CD4-positive, alpha-beta T cell (primary cell): ENCODE data around the gene DNAH7. TPM values are rescaled to one million over a fixed set of nuclear protein-coding genes. Genes with fewer than 3 reads are reported as not detected.

Source experiments
- ATAC-seq: fragments of 200-7000 bp; cut with Tn5 transposase; one replicate; pipeline ENCODE4 v1.10.0; 2022; ENCODE audit warnings: mild to moderate bottlenecking; ENCODE audit not compliant: poor library complexity
- CTCF ChIA-PET: fragments of 350-600 bp; sonication (Branson Sonifier 250); formaldehyde crosslinking; loops from one replicate; lab custom pipeline; 2021; ENCODE audit warnings: antibody characterized with exemption, inconsistent platforms; lab: Charles Lee
- POLR2A ChIA-PET: fragments of 350-600 bp; sonication (Branson Sonifier 250); formaldehyde crosslinking; loops from one replicate; lab custom pipeline; 2021; ENCODE audit warnings: antibody characterized with exemption, inconsistent platforms; lab: Charles Lee
- DNase-seq, 14 experiments: peaks; one replicate each; pipeline ENCODE4 v3.0.0-alpha.2; 2013 to 2020; ENCODE audit warnings: mixed read lengths in 2 of 14
- H3K27ac ChIP-seq, 2 donors: one replicate each; pipeline versions ENCODE4 v1.5.1 to v1.7.0; 2013; ENCODE audit warnings: low read length in 2 of 2, low read depth in 1 of 2, mild to moderate bottlenecking in 1 of 2
- H3K27me3 ChIP-seq, 2 experiments: 1 replicate in 1 of 2; 2 replicates in 1 of 2; pipeline versions ENCODE4 v1.6.1 to v1.7.0; 2013; ENCODE audit warnings: low read length in 2 of 2, control low read depth in 1 of 2, mild to moderate bottlenecking in 1 of 2, moderate library complexity in 1 of 2; ENCODE audit not compliant: insufficient read depth in 2 of 2, control insufficient read depth in 1 of 2
- H3K36me3 ChIP-seq: one replicate; pipeline ENCODE4 v1.6.1; 2013; ENCODE audit warnings: low read length, control low read depth; ENCODE audit not compliant: insufficient read depth
- H3K4me1 ChIP-seq: one replicate; pipeline ENCODE4 v1.6.1; 2013; ENCODE audit warnings: low read length, control low read depth; ENCODE audit not compliant: insufficient read depth
- H3K4me3 ChIP-seq: one replicate; pipeline ENCODE4 v1.5.1; 2013; ENCODE audit warnings: mild to moderate bottlenecking, low read length, moderate library complexity
- H3K9me3 ChIP-seq, 2 experiments: 1 replicate in 1 of 2; 2 replicates in 1 of 2; pipeline versions ENCODE4 v1.6.1 to v1.7.0; 2013; ENCODE audit warnings: low read length in 2 of 2, mild to moderate bottlenecking in 2 of 2, control low read depth in 1 of 2, moderate library complexity in 1 of 2; ENCODE audit not compliant: control insufficient read depth in 1 of 2, insufficient read depth in 1 of 2
- H3K27ac Mint-ChIP-seq: one replicate; pipeline ENCODE4 v1.8.0; 2020; ENCODE audit warnings: mixed read lengths
- H3K27me3 Mint-ChIP-seq: one replicate; pipeline ENCODE4 v1.8.0; 2021; ENCODE audit warnings: mixed read lengths
- H3K36me3 Mint-ChIP-seq: one replicate; pipeline ENCODE4 v1.8.0; 2021; ENCODE audit warnings: low read depth, mixed read lengths
- H3K4me1 Mint-ChIP-seq: one replicate; pipeline ENCODE4 v1.8.0; 2021; ENCODE audit warnings: low read depth, mixed read lengths
- H3K4me3 Mint-ChIP-seq: one replicate; pipeline ENCODE4 v1.8.0; 2020; ENCODE audit warnings: mild to moderate bottlenecking, mixed read lengths
- H3K9me3 Mint-ChIP-seq: one replicate; pipeline ENCODE4 v1.8.0; 2020; ENCODE audit warnings: mixed read lengths
- intact Hi-C, 2 experiments: fragments of 100-400 bp; cut with DNase I in 1 of 2; cut with micrococcal nuclease in 1 of 2; formaldehyde crosslinking; loops; one replicate each; pipeline versions ENCODE4 v1.15.1 to v1.9.0; 2023 to 2025; cut with DNase I, micrococcal nuclease
- total RNA-seq, 174 experiments: library from RNA in 2 of 174; stranded (reverse) in 2 of 174; gene quantifications; one replicate each; pipeline ENCODE4 v1.2.3 and lab custom pipeline; 2021 to 2026
- TF ChIP-seq, protein P1 (sequence below): fragments of 200-600 bp; IDR thresholded peaks from one replicate; pipeline ENCODE4 v1.8.0; 2022; ENCODE audit warnings: antibody characterized with exemption, mild to moderate bottlenecking

Gene DNAH7
- total RNA-seq, 2 experiments from 2014 or later: not detected

GRCh38 chr2:195891081-195891480, 177.6 kb downstream of the DNAH7 start:
- Histone ChIP-seq H3K9me3 (no peaks in the 10 kb centered on the region), H3K27ac (no peak overlapping the region), H3K36me3 (no peaks in the 10 kb centered on the region), H3K27me3 (no peaks in the 10 kb centered on the region), H3K4me3 (no peak overlapping the region), H3K4me1 (no peaks in the 10 kb centered on the region)
- H3K36me3 Mint-ChIP-seq: no peaks in the 10 kb centered on the region
- intact Hi-C loops: no loop called here
- no peak for DNase-seq
- ChIA-PET CTCF (no interaction called here), POLR2A (no interaction called here)
- no peak overlapping the region for H3K27ac Mint-ChIP-seq
- H3K27me3 Mint-ChIP-seq: no peaks in the 10 kb centered on the region
- TF ChIP-seq, protein P1, sequence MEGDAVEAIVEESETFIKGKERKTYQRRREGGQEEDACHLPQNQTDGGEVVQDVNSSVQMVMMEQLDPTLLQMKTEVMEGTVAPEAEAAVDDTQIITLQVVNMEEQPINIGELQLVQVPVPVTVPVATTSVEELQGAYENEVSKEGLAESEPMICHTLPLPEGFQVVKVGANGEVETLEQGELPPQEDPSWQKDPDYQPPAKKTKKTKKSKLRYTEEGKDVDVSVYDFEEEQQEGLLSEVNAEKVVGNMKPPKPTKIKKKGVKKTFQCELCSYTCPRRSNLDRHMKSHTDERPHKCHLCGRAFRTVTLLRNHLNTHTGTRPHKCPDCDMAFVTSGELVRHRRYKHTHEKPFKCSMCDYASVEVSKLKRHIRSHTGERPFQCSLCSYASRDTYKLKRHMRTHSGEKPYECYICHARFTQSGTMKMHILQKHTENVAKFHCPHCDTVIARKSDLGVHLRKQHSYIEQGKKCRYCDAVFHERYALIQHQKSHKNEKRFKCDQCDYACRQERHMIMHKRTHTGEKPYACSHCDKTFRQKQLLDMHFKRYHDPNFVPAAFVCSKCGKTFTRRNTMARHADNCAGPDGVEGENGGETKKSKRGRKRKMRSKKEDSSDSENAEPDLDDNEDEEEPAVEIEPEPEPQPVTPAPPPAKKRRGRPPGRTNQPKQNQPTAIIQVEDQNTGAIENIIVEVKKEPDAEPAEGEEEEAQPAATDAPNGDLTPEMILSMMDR: no peak
- H3K4me3 Mint-ChIP-seq: no peak overlapping the region
- no peak for ATAC-seq
- no peaks in the 10 kb centered on the region for H3K4me1 Mint-ChIP-seq
- no peaks in the 10 kb centered on the region for H3K9me3 Mint-ChIP-seq

DNA sequence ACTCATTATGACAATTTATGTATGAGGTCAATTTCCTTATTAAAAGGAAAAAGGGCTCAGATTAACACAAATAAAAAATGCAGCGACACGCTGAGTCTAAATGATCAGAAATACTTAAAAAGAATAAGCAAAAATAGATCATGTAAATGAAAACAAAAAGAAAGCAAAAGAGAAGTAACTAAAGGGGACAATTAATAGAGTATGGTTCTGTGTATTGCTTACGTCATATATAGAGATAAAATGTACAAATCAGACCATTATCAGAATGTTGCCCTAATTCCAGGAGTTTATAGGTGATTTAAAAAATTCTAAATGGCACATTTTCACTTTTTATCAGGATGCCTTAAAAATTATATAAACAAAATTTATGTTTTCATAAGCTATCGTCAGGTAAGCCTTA, 189.5 kb downstream of the DNAH7 start:
- H3K4me1 Mint-ChIP-seq: no peaks in the 10 kb centered on the region
- Histone ChIP-seq H3K4me3 (no peak overlapping the region), H3K9me3 (no peaks in the 10 kb centered on the region), H3K36me3 (no peaks in the 10 kb centered on the region), H3K27me3 (no peaks in the 10 kb centered on the region), H3K27ac (no peak overlapping the region), H3K4me1 (no peaks in the 10 kb centered on the region)
- intact Hi-C loops: no loop called here
- H3K27me3 Mint-ChIP-seq: no peaks in the 10 kb centered on the region
- no peak overlapping the region for H3K27ac Mint-ChIP-seq
- no peaks in the 10 kb centered on the region for H3K9me3 Mint-ChIP-seq
- DNase-seq (no peak), ATAC-seq (no peak)
- CTCF ChIA-PET: interaction anchor here (0.6 kb wide), 1 partner anchor 13 kb away, joined by 3 read pairs; no protein-coding TSS in a partner anchor
- no peak overlapping the region for H3K4me3 Mint-ChIP-seq
- POLR2A ChIA-PET: interaction anchor here (0.7 kb wide), 1 partner anchor 60 kb away, joined by 3 read pairs; no protein-coding TSS in a partner anchor
- TF ChIP-seq, protein P1: no peak
- H3K36me3 Mint-ChIP-seq: no peaks in the 10 kb centered on the region

- no peak for ATAC-seq
- Mint-ChIP-seq H3K36me3 (no peaks in the 10 kb centered on the region), H3K27me3 (peaks cover 9% of the 10 kb centered on the region), H3K27ac (no peak overlapping the region), H3K4me1 (no peaks in the 10 kb centered on the region), H3K4me3 (no peak overlapping the region), H3K9me3 (no peaks in the 10 kb centered on the region)
- Histone ChIP-seq H3K4me3 (no peak overlapping the region), H3K36me3 (no peaks in the 10 kb centered on the region), H3K9me3 (no peaks in the 10 kb centered on the region), H3K27ac (no peak overlapping the region), H3K4me1 (no peaks in the 10 kb centered on the region), H3K27me3 (peaks cover 0 to 10% of the 10 kb centered on the region in 2 experiments)
- TF ChIP-seq, protein P1: no peak
- DNase-seq: no peak
- ChIA-PET CTCF (interaction anchor here (0.6 kb wide), 1 partner anchor 272 kb away, joined by 3 read pairs; no protein-coding TSS in a partner anchor), POLR2A (no interaction called here)
- intact Hi-C loops: no loop called here
These were observed 197.3 kb downstream of the DNAH7 start for GRCh38 chr2:195871326-195871725.
